ENCODE results near the gene LCN6. TPM values are rescaled to one million over a fixed set of nuclear protein-coding genes. Genes with fewer than 3 reads are reported as not detected.
"Not testable (repeated sequence)": the region's sequence is repeated elsewhere in the genome, so short reads cannot be mapped to it uniquely, and the experiment has no call there.

Gene LCN6
- total RNA-seq, 4 donors from 2014 or later: 16.2 to 31.4 (median 22.7) TPM

DNA sequence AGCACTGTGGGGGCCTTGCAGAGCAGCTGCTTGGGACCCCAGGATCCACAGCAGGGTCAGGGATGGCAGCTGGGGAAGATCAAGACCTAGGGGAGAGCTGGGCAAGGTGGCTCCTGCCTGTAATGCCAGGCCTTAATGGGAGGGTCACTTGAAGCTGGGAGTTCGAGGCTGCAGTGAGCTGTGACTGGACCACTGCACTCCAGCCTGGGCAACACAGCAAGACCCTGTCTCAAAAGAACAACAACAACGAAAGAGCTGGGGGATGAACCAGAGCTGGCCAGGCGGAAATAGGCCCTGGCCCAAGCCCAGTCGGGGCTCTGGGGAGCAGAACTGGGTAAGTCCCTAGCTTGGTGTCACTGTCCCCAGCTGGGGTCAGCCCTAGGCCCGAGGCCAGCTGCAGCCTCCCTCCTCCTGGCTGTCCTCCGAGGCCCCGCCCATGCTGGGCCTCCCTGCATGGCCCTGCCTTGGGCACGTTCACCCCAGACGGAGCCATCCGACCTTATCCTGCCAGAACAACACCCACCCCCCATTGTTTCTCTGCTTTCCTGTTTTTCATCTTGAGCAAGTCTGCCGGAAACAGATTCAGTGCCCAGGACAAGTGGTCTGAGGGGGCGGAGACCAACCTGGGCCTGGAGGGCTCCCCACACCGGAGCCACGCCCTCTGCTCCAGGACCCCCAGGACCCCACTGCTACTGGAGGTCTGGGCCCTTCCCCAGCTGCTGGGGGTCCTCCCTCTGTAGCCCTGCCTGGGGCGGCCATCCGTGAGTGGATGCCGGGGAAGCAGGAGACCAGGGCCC, 34.0 kb downstream of the LCN6 start:
- TF ChIP-seq, protein P1, sequence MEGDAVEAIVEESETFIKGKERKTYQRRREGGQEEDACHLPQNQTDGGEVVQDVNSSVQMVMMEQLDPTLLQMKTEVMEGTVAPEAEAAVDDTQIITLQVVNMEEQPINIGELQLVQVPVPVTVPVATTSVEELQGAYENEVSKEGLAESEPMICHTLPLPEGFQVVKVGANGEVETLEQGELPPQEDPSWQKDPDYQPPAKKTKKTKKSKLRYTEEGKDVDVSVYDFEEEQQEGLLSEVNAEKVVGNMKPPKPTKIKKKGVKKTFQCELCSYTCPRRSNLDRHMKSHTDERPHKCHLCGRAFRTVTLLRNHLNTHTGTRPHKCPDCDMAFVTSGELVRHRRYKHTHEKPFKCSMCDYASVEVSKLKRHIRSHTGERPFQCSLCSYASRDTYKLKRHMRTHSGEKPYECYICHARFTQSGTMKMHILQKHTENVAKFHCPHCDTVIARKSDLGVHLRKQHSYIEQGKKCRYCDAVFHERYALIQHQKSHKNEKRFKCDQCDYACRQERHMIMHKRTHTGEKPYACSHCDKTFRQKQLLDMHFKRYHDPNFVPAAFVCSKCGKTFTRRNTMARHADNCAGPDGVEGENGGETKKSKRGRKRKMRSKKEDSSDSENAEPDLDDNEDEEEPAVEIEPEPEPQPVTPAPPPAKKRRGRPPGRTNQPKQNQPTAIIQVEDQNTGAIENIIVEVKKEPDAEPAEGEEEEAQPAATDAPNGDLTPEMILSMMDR (IDR thresholded peaks at IDR 0.05): no peak
- no peak for TF ChIP-seq POLR2A (IDR thresholded peaks at IDR 0.05)
- peak; percentile 21 for TF ChIP-seq POLR2AphosphoS5 (IDR thresholded peaks at IDR 0.05)
- TF ChIP-seq EP300 (IDR thresholded peaks at IDR 0.05): no peak
- peak overlapping the region in 3 of 4 donors; percentile 42 to 80 (median 79) for H3K27ac ChIP-seq

DNA sequence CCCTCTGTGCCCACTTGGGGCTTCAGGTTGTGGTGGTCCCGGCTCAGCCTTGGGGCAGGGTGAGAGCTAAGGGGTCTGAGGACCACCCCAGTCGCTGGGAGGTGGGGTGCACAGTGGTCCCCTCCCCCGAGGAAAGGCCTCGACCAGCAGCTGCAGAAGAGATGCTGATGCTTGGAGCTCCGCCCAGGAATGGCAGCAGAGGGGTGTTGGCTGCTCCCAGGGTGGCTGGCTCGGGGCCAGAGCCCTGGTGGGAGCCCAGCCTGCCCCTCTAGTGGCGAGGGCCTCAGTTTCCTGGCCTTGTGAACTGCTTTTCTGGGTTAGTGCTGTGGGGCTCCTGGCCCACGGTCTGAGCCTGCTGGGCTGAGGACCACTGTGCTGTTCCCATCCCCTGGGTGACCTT, 34.8 kb downstream of the LCN6 start:
- H3K27ac ChIP-seq: peak overlapping the region in 3 of 4 donors; percentile 42 to 80 (median 79)
- H3K27me3 ChIP-seq: peaks cover 51% of the 10 kb centered on the region
- no peak for ATAC-seq
- H3K36me3 ChIP-seq: no peaks in the 10 kb centered on the region
- no CpG with 5 or more reads among the region's 8 CpGs for WGBS, 2 donors (ENCODE audit: low coverage in 1 of 2)
- TF ChIP-seq POLR2A (IDR thresholded peaks at IDR 0.05): no peak
- TF ChIP-seq POLR2AphosphoS5 (IDR thresholded peaks at IDR 0.05): no peak
- TF ChIP-seq, protein P1 (IDR thresholded peaks at IDR 0.05): no peak
- no peak for TF ChIP-seq EP300 (IDR thresholded peaks at IDR 0.05)
- H3K4me1 ChIP-seq: peaks cover 0 to 28% (median 14%) of the 10 kb centered on the region in 3 donors
- H3K9me3 ChIP-seq: no peaks in the 10 kb centered on the region
- H3K4me3 ChIP-seq: peak overlapping the region in 1 of 2 donors; percentile 65

More for the DNA sequence above, 34.0 kb downstream of the LCN6 start:
- Histone ChIP-seq H3K4me1 (peaks cover 0 to 35% (median 15%) of the 10 kb centered on the region in 3 donors), H3K36me3 (no peaks in the 10 kb centered on the region), H3K27me3 (peaks cover 51% of the 10 kb centered on the region), H3K4me3 (peak overlapping the region in 1 of 2 donors; percentile 65), H3K9me3 (no peaks in the 10 kb centered on the region)
- WGBS, 2 donors (ENCODE audit: low coverage in 1 of 2): 55 to 70% methylated on average over 2 to 6 of the region's 17 CpGs
- peak; percentile 41 for ATAC-seq

DNA sequence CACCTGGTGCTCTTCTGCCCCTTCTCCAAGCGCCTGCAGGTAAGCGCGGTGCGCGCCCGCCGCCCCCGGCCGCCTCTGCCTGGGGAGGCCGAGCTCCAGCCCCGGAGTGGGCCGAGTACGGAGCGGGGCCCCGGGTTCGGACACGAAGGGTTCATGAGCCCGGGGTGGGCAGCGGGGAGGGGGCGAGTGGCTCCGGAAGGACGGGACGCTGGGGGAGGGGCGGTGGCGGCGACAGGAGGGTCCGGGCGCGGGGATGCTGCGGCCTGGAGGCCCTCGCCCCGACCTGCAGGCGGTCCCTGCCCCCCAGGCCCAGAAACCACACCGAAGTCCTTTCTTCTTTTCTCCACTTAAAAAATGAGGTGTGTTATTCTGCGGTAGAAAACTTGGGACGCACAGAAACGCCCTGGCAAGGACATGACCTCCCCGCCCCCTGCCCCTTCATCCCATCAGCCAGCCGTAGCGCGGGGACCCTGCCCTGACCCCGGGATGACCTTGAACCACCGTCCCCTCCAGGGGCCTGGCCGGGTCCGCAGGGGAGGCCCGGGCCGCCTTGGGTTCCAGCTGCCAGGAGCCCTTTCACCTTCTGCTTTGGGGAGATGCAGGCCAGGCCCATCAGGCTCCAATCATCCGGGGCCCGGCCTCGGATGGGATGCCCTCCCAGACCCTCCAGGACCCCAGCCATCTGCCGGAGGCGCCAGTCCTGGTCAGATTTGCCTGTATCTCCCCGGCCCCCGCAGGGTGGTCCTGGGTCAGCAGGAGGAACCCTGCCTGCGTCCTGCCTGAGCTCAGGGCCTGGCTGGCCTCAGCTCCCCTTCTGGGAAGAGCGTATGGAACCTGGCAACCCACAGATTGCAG, 35.4 kb downstream of the LCN6 start:
- WGBS, 2 donors (ENCODE audit: low coverage in 1 of 2): 0% methylated on average over 6 of the region's 56 CpGs; no CpG with 5 or more reads in 1 of the 2 donors
- H3K27me3 ChIP-seq: peaks cover 51% of the 10 kb centered on the region
- no peak for ATAC-seq

DNA sequence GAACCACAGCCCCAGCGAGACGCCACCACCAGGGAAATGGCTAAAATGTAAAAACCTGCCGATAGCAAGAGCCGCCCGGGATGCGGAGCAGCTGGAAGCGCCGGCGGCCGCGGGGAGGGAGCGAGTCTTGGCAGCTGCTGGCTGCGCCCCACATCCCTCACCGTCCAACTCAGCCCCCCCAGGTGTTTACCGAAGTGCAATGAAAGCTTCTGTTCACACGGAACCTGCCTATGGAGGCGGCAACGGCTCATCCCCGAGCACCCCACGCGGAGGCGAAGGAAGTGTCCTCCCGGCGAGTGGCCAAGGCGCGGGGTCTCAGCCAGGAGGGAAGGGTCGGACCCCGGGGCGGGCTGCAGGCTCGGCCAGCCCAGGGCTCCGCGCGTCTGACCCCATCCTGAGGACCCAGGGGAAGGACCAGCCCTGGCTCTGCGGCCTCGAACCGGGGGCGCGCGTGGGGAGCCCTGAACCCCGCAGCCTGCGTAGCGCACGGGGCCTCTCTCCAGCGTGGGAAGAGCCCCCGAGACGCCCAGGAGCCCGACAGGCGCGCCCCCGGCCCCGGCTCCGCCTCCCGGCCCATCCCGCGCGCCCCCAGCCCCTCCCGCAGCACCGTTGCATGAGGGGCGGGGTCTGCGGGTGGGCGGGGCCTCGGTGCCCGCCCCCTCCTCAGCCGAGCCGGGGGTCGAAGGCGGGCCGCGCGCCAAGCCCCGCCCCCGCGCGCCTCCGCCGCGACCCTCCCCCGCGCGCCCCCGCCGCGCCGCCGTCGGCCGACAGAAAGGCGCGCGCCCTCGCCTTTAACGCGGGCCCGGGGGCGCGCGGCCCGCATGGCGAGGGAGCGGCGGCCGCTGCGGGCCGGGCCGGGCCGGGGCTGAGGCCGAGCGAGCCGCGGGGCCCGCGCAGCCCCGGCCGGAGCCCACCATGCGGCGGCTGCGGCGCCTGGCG, 36.3 kb downstream of the LCN6 start, which contains the start of gene DIPK1B:
TSS of gene DIPK1B (plus strand) at position 822 of the 939 bp plus-strand sequence. CDS start at position 916, 94 bp downstream.
- no peak for ATAC-seq
- peaks cover 44% of the 10 kb centered on the region for H3K27me3 ChIP-seq
- TF ChIP-seq POLR2AphosphoS5 (IDR thresholded peaks at IDR 0.05): no peak
- TF ChIP-seq, protein P1 (IDR thresholded peaks at IDR 0.05): no peak
- WGBS, 2 donors (ENCODE audit: low coverage in 1 of 2): 8 to 27% methylated on average over 4 to 5 of the region's 119 CpGs
- peak within 1 kb of the TSS in 3 of 4 donors; percentile 51 to 80 (median 79) for H3K27ac ChIP-seq
- H3K36me3 ChIP-seq: no peaks in the 10 kb centered on the region
- peak within 1 kb of the TSS; percentile 60 to 65 for H3K4me3 ChIP-seq
- peaks cover 0 to 28% (median 14%) of the 10 kb centered on the region in 3 donors for H3K4me1 ChIP-seq
- H3K9me3 ChIP-seq: no peaks in the 10 kb centered on the region

More for the DNA sequence above, 35.4 kb downstream of the LCN6 start:
- H3K4me3 ChIP-seq: peak overlapping the region; percentile 60 to 65
- no peaks in the 10 kb centered on the region for H3K9me3 ChIP-seq
- peaks cover 0 to 28% (median 14%) of the 10 kb centered on the region in 3 donors for H3K4me1 ChIP-seq
- peak overlapping the region in 3 of 4 donors; percentile 42 to 80 (median 79) for H3K27ac ChIP-seq
- no peak for TF ChIP-seq EP300 (IDR thresholded peaks at IDR 0.05)
- no peak for TF ChIP-seq POLR2AphosphoS5 (IDR thresholded peaks at IDR 0.05)
- TF ChIP-seq, protein P1 (IDR thresholded peaks at IDR 0.05): no peak
- no peak for TF ChIP-seq POLR2A (IDR thresholded peaks at IDR 0.05)
- no peaks in the 10 kb centered on the region for H3K36me3 ChIP-seq

DNA sequence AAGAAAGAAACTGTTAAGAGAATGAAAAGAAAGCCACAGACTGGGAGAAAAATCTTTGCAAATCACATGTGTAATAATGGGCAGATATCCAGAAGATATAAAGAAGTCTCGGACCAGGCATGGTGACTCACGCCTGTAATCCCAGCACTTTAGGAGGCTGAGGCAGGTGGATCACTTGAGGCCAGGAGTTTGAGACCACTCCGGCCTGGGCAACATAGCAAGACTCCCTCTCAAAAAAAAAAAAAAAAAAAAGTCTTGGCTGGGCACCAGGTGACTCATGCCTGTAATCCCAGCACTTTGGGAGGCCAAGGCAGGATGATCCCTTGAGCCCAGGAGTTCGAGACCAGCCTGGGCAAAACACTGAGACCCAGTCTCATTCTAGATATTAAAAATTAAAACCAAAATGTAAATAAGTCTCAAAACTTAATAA, 37.1 kb downstream of the LCN6 start:
- H3K36me3 ChIP-seq, ATAC-seq, H3K9me3 ChIP-seq, H3K4me3 ChIP-seq, H3K27ac ChIP-seq: not testable (repeated sequence)
- WGBS, 2 donors (ENCODE audit: low coverage in 1 of 2): 30 to 49% methylated on average over 3 to 4 of the region's 4 CpGs
- Histone ChIP-seq H3K4me1 (peaks cover 0 to 28% (median 14%) of the 10 kb centered on the region in 3 donors), H3K27me3 (peaks cover 44% of the 10 kb centered on the region)
